Ishikawa (cell line): ENCODE data around the gene SPATA9.

Source experiments
- CEBPB ChIP-seq: IDR thresholded peaks from 2 replicates; pipeline ENCODE4 v1.6.1; 2012
- CREB1 ChIP-seq: IDR thresholded peaks from 2 replicates; pipeline ENCODE4 v1.6.1; 2012; ENCODE audit warnings: low read depth
- EGR1 ChIP-seq: IDR thresholded peaks from 2 replicates; pipeline ENCODE4 v1.6.1; 2012
- EP300 ChIP-seq: IDR thresholded peaks from 2 replicates; pipeline ENCODE4 v1.6.1; 2012; ENCODE audit warnings: borderline replicate concordance
- FOXM1 ChIP-seq: IDR thresholded peaks from 2 replicates; pipeline ENCODE4 v1.6.1; 2012; ENCODE audit warnings: low read depth, borderline replicate concordance
- NFIC ChIP-seq: IDR thresholded peaks from 2 replicates; pipeline ENCODE4 v1.6.1; 2012
- RAD21 ChIP-seq: IDR thresholded peaks from 2 replicates; pipeline ENCODE4 v1.6.1; 2012; ENCODE audit warnings: low read depth
- REST ChIP-seq: IDR thresholded peaks from 2 replicates; pipeline ENCODE4 v1.6.1; 2012; ENCODE audit warnings: low read depth, mild to moderate bottlenecking
- TAF1 ChIP-seq: IDR thresholded peaks from 2 replicates; pipeline ENCODE4 v1.6.1; 2012; ENCODE audit warnings: low read depth, mild to moderate bottlenecking
- TCF12 ChIP-seq: IDR thresholded peaks from 2 replicates; pipeline ENCODE4 v1.6.1; 2012; ENCODE audit warnings: low read depth
- TEAD4 ChIP-seq: IDR thresholded peaks from 2 replicates; pipeline ENCODE4 v1.6.1; 2012
- YY1 ChIP-seq: IDR thresholded peaks from 2 replicates; pipeline ENCODE4 v1.6.1; 2012; ENCODE audit warnings: low read depth
- ZBTB7A ChIP-seq: IDR thresholded peaks from 2 replicates; pipeline ENCODE4 v1.6.1; 2012; ENCODE audit warnings: low read depth
- TF ChIP-seq, protein P1 (sequence below): IDR thresholded peaks from 2 replicates; pipeline ENCODE4 v1.6.1; 2012
- TF ChIP-seq, protein P2 (sequence below): IDR thresholded peaks from 2 replicates; pipeline ENCODE4 v1.6.1; 2012

SPATA9 gene

DNA sequence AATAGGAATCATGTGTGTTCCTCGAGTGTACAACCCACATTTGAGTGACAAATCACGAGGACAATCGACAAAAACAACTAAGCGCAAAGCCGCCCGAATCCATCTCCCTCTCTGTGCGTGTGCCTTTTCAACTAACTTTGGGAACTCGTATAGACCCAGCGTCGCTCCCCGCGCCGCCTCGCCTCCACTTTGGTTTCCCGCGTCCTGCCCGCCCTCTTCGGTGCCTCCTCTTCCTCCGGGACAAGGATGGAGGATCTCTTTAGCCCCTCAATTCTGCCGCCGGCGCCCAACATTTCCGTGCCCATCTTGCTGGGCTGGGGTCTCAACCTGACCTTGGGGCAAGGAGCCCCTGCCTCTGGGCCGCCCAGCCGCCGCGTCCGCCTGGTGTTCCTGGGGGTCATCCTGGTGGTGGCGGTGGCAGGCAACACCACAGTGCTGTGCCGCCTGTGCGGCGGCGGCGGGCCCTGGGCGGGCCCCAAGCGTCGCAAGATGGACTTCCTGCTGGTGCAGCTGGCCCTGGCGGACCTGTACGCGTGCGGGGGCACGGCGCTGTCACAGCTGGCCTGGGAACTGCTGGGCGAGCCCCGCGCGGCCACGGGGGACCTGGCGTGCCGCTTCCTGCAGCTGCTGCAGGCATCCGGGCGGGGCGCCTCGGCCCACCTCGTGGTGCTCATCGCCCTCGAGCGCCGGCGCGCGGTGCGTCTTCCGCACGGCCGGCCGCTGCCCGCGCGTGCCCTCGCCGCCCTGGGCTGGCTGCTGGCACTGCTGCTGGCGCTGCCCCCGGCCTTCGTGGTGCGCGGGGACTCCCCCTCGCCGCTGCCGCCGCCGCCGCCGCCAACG, 62.5 kb downstream of the SPATA9 start, which contains the start of gene GPR150:
Gene GPR150 (plus strand): TSS at position 58 of the 840 bp plus-strand sequence. CDS start 189 bp downstream, at position 247.
- TF ChIP-seq YY1 = 0 out of 2 replicates have a peak, but pooled peaks have one; percentile 11
- no peak for TF ChIP-seq ZBTB7A
- TF ChIP-seq CEBPB = no peak
- TF ChIP-seq, protein P1, sequence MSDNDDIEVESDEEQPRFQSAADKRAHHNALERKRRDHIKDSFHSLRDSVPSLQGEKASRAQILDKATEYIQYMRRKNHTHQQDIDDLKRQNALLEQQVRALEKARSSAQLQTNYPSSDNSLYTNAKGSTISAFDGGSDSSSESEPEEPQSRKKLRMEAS = peak; percentile 94

GRCh38 chr5:95619514-95620029, 63.2 kb downstream of the SPATA9 start:
- no peak for TF ChIP-seq NFIC
- no peak for TF ChIP-seq ZBTB7A
- TF ChIP-seq TCF12 = no peak
- TF ChIP-seq REST = no peak
- no peak for TF ChIP-seq EGR1
- TF ChIP-seq, protein P1 = no peak
- TF ChIP-seq TAF1 = no peak
- TF ChIP-seq FOXM1 = no peak
- TF ChIP-seq CREB1 = no peak
- no peak for TF ChIP-seq EP300
- TF ChIP-seq YY1 = no peak
- no peak for TF ChIP-seq TEAD4
- TF ChIP-seq, protein P2, sequence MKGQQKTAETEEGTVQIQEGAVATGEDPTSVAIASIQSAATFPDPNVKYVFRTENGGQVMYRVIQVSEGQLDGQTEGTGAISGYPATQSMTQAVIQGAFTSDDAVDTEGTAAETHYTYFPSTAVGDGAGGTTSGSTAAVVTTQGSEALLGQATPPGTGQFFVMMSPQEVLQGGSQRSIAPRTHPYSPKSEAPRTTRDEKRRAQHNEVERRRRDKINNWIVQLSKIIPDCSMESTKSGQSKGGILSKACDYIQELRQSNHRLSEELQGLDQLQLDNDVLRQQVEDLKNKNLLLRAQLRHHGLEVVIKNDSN = no peak
- TF ChIP-seq RAD21 = no peak

DNA sequence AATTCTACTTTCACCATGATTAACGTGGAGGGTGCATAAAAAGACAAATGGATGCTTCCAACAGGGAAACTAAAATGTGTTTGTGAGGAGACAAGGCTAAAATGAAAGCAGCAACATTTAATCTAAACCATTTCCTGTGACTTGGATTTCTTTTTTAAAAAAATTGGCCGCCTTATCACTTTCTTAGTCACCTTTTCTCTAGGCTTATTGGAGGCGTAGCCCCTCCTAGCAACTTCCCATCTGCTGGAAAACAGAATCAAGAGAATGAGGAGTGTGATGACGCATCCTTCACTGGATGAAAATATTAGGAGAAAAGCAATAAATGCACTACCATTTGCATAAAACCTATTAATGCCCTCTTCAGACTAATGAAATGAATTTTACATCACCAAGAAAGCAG, 63.7 kb downstream of the SPATA9 start:
- TF ChIP-seq CREB1 (no peak), NFIC (no peak), REST (no peak), TEAD4 (no peak), FOXM1 (no peak), EGR1 (no peak), TCF12 (no peak), ZBTB7A (no peak), TAF1 (no peak), RAD21 (no peak), CEBPB (no peak)
- TF ChIP-seq, protein P1 = no peak
- TF ChIP-seq, protein P2 = no peak

- TF ChIP-seq TAF1 (no peak), FOXM1 (no peak), CREB1 (no peak), CEBPB (no peak), NFIC (no peak), ZBTB7A (no peak), RAD21 (no peak), EP300 (no peak), TEAD4 (no peak), EGR1 (no peak), YY1 (no peak), TCF12 (no peak), REST (no peak)
- TF ChIP-seq, protein P2 = no peak
- TF ChIP-seq, protein P1 = no peak
These were observed 65.7 kb downstream of the SPATA9 start for GRCh38 chr5:95617057-95617456.
